ENCODE results near the gene GPSM3. TPM values are rescaled to one million over a fixed set of nuclear protein-coding genes. Genes with fewer than 3 reads are reported as not detected.

Gene GPSM3
- total and polyA plus RNA-seq, 2 of the 13 experiments (the other 11 are each of a cell fraction or from before 2014, with no cell fraction given), result 0.18 to 6.2 TPM

DNA sequence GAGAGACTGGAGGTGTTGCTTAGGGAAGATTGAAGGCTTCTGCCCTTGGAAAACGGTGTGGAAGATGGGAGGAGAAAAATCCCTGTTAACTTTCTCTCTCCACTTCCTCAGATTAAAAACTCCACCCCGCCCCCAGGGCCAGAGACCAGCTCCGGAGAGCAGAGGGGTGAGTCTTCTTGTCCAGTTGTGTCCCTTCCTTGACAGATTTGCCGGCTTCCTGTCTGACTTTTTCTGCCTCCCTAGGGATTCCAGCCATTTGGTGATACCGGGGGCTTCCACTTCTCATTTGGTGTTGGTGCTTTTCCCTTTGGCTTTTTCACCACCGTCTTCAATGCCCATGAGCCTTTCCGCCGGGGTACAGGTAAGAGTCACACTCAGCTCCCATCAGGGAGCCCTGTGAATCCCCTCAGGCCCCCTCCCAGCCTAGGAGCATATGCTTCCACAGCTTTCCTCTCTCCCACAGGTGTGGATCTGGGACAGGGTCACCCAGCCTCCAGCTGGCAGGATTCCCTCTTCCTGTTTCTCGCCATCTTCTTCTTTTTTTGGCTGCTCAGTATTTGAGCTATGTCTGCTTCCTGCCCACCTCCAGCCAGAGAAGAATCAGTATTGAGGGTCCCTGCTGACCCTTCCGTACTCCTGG is 12.6 kb downstream of the GPSM3 start:
- H3K36me3 ChIP-seq (replicated peaks in 1 of 2; ENCODE audit: control insufficient read depth in 1 of 2, insufficient read depth in 2 of 2, low read length in 2 of 2), result peaks cover 20 to 32% of the 10 kb centered on the region in 2 experiments; a peak in 4 of 5 replicates
- H3K27me3 ChIP-seq (ENCODE audit: control insufficient read depth in 1 of 2, insufficient read depth in 2 of 2, low read length in 2 of 2), result no peaks in the 10 kb centered on the region; a peak in 1 of 5 replicates
- no TSS peak for BruUV-seq (replicated peaks)
- H3K4me1 ChIP-seq (ENCODE audit: insufficient read depth, low read length), result peaks cover 34% of the 10 kb centered on the region
- in situ Hi-C loops (cut with HindIII; ENCODE audit: extremely low pct_ligation_motif_present, low pct_unique_long_range_greater_than_20kb) (no loop called here), intact Hi-C loops (cut with micrococcal nuclease; ENCODE audit: unreplicated experiment) (loop anchor here (5.0 kb wide), 1 partner anchor 1087 kb away; no protein-coding TSS in a partner anchor)
- H4K20me1 ChIP-seq (ENCODE audit: insufficient read depth, low read length), result no peaks in the 10 kb centered on the region
- ChIA-PET CTCF (ENCODE audit: low intra/inter-chr PET ratio, low total read pairs) (no interaction called here), POLR2A (interaction anchor here (1.6 to 5.8 kb wide), 3 partner anchors 9 to 52 kb away, joined by 5 to 127 read pairs (median 82); partner anchors contain the start of genes ATF6B and PBX2)
- peak overlapping the region; percentile 90; the same call in 1 of the 2 replicates for H3K9ac ChIP-seq (ENCODE audit: insufficient read depth, low read depth, low read length)
- H3K9me3 ChIP-seq (ENCODE audit: low read length), result no peaks in the 10 kb centered on the region
- H3K79me2 ChIP-seq (ENCODE audit: insufficient read depth, low read length), result peaks cover 30% of the 10 kb centered on the region
- DNase-seq (ENCODE audit: low spot score) (no peak), FAIRE-seq (no peak), ATAC-seq (no peak)
- 90% methylated on average over 10 of the region's 10 CpGs for WGBS (ENCODE audit: low lambda C conversion rate)
- peak overlapping the region; percentile 97 for H3K27ac ChIP-seq (ENCODE audit: extremely low read length, insufficient read depth, low read length)
- H3K4me3 ChIP-seq (replicated peaks in 1 of 3; ENCODE audit: insufficient read depth in 1 of 3, low read depth in 2 of 3, low read length in 3 of 3), result no peak overlapping the region
- no peak overlapping the region for H2AFZ ChIP-seq (ENCODE audit: low read length)
- TF ChIP-seq SMYD3 (CRISPR knock-in tag; IDR thresholded peaks at IDR 0.05) (no peak), ZNF598 (CRISPR knock-in tag; IDR thresholded peaks at IDR 0.05; ENCODE audit: borderline replicate concordance) (no peak), RFX1 (IDR thresholded peaks at IDR 0.05) (no peak), XBP1 (CRISPR knock-in tag; IDR thresholded peaks at IDR 0.05) (no peak), FIP1L1 (IDR thresholded peaks at IDR 0.05; ENCODE audit: borderline replicate concordance, insufficient read depth, low read depth, low read length) (no peak), RXRB (CRISPR knock-in tag; IDR thresholded peaks at IDR 0.05; ENCODE audit: borderline replicate concordance) (no peak), MAX (IDR thresholded peaks at IDR 0.05) (no peak), ZNF460 (CRISPR knock-in tag; IDR thresholded peaks at IDR 0.05; ENCODE audit: borderline replicate concordance) (no peak), ZBED4 (CRISPR knock-in tag; IDR thresholded peaks at IDR 0.05; ENCODE audit: borderline replicate concordance) (no peak), NR2F2 (IDR thresholded peaks at IDR 0.05; ENCODE audit: borderline replicate concordance, low read depth) (no peak), ZNF24 (IDR thresholded peaks at IDR 0.05) (no peak), ATF1 (CRISPR knock-in tag; IDR thresholded peaks at IDR 0.05) (no peak), ZNF546 (CRISPR knock-in tag; conservative IDR thresholded peaks at IDR 0.05) (no peak), ZNF530 (CRISPR knock-in tag; IDR thresholded peaks at IDR 0.05; ENCODE audit: low read depth) (no peak), HNRNPLL (IDR thresholded peaks at IDR 0.05; ENCODE audit: low read depth, low read length, poor library complexity, severe bottlenecking) (no peak)
- TF ChIP-seq, protein P1, sequence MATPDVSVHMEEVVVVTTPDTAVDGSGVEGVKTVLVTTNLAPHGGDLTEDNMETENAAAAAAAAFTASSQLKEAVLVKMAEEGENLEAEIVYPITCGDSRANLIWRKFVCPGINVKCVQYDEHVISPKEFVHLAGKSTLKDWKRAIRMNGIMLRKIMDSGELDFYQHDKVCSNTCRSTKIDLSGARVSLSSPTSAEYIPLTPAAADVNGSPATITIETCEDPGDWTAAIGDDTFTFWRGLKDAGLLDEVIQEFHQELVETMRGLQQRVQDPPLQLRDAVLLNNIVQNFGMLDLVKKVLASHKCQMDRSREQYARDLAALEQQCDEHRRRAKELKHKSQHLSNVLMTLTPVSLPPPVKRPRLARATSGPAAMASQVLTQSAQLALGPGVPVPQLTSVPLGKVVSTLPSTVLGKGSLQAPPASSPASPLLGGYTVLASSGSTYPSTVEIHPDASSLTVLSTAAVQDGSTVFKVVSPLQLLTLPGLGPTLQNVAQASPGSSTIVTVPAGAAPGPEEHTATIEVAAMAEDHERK (CRISPR knock-in tag; IDR thresholded peaks at IDR 0.05; ENCODE audit: low read depth), result no peak
- TF ChIP-seq, protein P2, sequence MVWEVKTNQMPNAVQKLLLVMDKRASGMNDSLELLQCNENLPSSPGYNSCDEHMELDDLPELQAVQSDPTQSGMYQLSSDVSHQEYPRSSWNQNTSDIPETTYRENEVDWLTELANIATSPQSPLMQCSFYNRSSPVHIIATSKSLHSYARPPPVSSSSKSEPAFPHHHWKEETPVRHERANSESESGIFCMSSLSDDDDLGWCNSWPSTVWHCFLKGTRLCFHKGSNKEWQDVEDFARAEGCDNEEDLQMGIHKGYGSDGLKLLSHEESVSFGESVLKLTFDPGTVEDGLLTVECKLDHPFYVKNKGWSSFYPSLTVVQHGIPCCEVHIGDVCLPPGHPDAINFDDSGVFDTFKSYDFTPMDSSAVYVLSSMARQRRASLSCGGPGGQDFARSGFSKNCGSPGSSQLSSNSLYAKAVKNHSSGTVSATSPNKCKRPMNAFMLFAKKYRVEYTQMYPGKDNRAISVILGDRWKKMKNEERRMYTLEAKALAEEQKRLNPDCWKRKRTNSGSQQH (CRISPR knock-in tag; IDR thresholded peaks at IDR 0.05; ENCODE audit: low read depth), result no peak
- H3K4me2 ChIP-seq (ENCODE audit: low read depth, low read length), result peak overlapping the region; percentile 97
